Stimulated activated CD4-positive, alpha-beta T cell treated with anti-CD3 and anti-CD28 coated beads, Interleukin-15, amount 100 ng/mL, for 48 hours (primary cell): ENCODE results near the gene COPE.
"Not testable (repeated sequence)": the region's sequence is repeated elsewhere in the genome, so short reads cannot be mapped to it uniquely, and the experiment has no call there.

ENCODE experiments used
- DNase-seq, 2 donors: peaks; one replicate each; pipeline ENCODE4 v3.0.0-alpha.2; 2020; ENCODE audit warnings: low read depth in 2 of 2

The COPE gene

GRCh38 chr19:18908917-18909619 lies 10.1 kb downstream of the COPE start:
- DNase-seq: no peak

- no peak for DNase-seq
Observed at GRCh38 chr19:18906605-18907519, 12.3 kb downstream of the COPE start.

GRCh38 chr19:18905513-18906236 lies 13.5 kb downstream of the COPE start:
- DNase-seq: no peak

GRCh38 chr19:18905058-18905456 lies 14.1 kb downstream of the COPE start:
- DNase-seq: no peak

- no peak for DNase-seq
Observed at GRCh38 chr19:18904334-18905057, 14.7 kb downstream of the COPE start.

GRCh38 chr19:18903156-18904037 lies 15.8 kb downstream of the COPE start:
- DNase-seq: no peak

GRCh38 chr19:18902519-18902918 lies 16.7 kb downstream of the COPE start:
- DNase-seq: not testable (repeated sequence)

- DNase-seq: no peak
Observed at GRCh38 chr19:18901491-18901890, 17.7 kb downstream of the COPE start.

GRCh38 chr19:18900700-18901481 lies 18.3 kb downstream of the COPE start:
- DNase-seq: no peak

- no peak for DNase-seq
Observed at GRCh38 chr19:18899624-18900560, 19.3 kb downstream of the COPE start.

GRCh38 chr19:18898607-18899408 lies 20.4 kb downstream of the COPE start:
- no peak for DNase-seq

GRCh38 chr19:18898081-18898606 lies 21.0 kb downstream of the COPE start:
- no peak for DNase-seq

GRCh38 chr19:18897094-18898029 lies 21.8 kb downstream of the COPE start:
- no peak for DNase-seq

GRCh38 chr19:18896421-18896841 lies 22.8 kb downstream of the COPE start:
- no peak for DNase-seq

GRCh38 chr19:18895824-18896341 lies 23.3 kb downstream of the COPE start, which contains the start of gene CERS1:
Gene CERS1 (minus strand): TSS chr19:18896158. CDS start chr19:18896072, 86 bp downstream.
- no peak for DNase-seq
